GM13976 (cell line): ENCODE measurements around the gene SETD1B.

Experiments
- DNase-seq: peaks from one replicate; pipeline ENCODE4 v3.0.0; 2012; ENCODE audit warnings: low spot score
- CTCF ChIP-seq: IDR thresholded peaks from 2 replicates; pipeline ENCODE4 v1.5.1; 2012; ENCODE audit warnings: borderline replicate concordance, mild to moderate bottlenecking; ENCODE audit not compliant: insufficient read depth; ENCODE audit errors: extremely low read depth, missing control alignments, control extremely low read depth
- in situ Hi-C: fragments of 300-500 bp; cut with MboI; formaldehyde crosslinking; loops from one replicate; pipeline ENCODE4 v1.12.0; 2022; ENCODE audit warnings: low sequenced_read_pairs, mixed read lengths, inconsistent platforms; ENCODE audit not compliant: unreplicated experiment

The SETD1B gene

DNA sequence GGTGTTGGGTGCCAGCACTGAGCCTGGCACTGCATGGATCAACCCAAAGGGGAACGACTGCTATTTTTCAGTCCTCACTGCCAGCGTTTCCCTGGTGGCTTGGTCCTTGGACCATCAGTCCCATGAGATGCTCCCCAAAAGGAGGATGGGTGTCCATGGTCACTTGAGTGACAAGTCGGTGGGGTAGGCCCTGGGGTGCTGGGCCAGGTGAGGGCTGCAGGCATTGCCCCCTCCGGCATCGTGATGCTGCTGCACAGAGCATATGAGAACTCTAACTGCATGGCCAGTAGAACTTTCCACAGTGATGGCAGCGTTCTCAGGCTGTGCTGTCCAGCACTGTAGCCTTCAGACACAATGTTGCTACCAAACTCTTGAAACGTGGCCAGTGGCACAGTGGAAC is 16.2 kb downstream of the SETD1B start:
- in situ Hi-C loops = no loop called here
- DNase-seq = no peak
- TF ChIP-seq CTCF = no peak

DNA sequence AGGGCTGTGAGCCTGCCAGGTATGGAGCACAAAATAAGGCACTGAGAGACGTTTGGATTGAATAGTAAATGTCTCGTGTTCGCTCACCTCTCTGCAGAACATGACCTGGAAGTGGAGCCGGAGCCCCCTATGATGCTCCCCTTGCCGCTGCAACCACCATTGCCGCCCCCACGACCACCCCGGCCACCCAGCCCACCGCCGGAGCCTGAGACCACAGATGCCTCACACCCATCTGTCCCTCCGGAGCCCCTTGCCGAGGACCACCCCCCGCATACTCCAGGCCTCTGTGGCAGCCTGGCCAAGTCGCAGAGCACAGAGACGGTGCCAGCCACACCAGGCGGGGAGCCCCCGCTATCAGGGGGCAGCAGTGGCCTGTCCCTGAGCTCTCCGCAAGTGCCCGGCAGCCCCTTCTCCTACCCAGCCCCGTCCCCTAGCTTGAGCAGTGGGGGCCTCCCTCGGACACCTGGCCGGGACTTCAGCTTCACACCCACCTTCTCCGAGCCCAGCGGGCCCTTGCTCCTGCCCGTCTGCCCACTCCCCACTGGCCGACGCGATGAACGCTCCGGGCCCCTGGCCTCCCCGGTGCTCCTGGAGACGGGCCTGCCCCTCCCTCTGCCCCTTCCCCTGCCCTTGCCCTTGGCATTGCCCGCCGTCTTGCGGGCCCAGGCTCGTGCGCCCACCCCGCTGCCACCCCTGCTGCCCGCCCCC is 18.7 kb downstream of the SETD1B start:
- DNase-seq = no peak
- no peak for TF ChIP-seq CTCF
- in situ Hi-C loops = no loop called here

DNA sequence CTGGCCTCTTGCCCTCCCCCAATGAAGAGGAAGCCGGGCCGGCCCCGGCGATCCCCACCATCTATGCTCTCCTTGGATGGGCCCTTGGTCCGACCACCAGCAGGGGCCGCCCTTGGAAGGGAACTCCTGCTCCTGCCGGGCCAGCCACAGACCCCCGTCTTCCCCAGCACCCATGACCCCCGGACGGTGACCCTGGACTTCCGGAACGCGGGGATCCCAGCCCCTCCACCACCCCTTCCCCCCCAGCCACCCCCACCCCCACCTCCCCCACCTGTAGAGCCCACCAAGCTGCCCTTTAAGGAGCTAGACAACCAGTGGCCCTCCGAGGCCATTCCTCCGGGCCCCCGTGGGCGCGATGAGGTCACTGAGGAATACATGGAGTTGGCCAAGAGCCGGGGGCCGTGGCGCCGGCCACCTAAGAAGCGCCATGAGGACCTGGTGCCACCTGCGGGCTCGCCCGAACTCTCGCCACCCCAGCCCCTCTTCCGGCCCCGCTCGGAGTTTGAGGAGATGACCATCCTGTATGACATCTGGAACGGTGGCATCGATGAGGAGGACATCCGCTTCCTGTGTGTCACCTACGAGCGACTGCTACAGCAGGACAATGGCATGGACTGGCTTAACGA is 19.4 kb downstream of the SETD1B start:
- in situ Hi-C loops = no loop called here
- TF ChIP-seq CTCF = no peak
- no peak for DNase-seq

DNA sequence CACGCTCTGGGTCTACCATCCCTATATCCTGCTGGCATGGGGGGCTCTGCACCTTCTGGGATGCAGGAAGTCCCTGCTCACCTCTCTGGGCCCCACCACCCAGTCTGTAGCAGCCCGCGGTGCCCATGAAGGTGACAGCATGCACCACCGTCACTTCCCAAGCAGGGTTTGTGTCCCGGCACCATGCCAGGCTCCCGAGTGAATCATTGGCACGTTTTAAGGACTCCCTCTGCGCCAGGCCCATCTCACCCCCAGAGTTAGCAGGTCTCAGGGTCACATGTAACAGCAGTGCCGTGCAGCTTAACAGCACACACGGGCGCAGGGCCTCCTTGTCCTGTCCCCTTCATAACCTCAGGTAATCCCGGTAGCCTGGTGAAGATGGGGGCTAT is 19.9 kb downstream of the SETD1B start:
- in situ Hi-C loops = no loop called here
- DNase-seq = no peak
- no peak for TF ChIP-seq CTCF

DNA sequence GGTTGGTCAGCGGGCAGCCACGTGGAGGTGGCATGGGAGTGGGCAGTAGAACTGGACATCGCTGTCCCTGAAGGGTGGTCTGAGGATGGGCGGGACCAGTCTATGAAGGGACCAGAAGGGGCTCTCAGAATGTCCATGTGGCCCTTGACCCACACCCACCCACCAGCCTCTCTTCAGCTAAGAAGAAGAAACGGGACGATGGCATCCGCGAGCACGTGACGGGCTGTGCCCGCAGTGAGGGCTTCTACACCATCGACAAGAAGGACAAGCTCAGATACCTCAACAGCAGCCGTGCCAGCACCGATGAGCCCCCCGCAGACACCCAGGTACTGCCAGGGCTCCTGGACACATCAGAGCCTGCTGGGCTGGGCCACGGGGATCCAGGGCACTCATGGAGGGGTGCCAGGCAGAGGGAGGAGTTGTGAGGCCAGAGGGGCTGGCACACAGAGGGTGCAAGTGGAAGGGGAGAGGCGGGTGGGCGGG is 21.3 kb downstream of the SETD1B start:
- DNase-seq = no peak
- TF ChIP-seq CTCF = no peak
- in situ Hi-C loops = no loop called here

DNA sequence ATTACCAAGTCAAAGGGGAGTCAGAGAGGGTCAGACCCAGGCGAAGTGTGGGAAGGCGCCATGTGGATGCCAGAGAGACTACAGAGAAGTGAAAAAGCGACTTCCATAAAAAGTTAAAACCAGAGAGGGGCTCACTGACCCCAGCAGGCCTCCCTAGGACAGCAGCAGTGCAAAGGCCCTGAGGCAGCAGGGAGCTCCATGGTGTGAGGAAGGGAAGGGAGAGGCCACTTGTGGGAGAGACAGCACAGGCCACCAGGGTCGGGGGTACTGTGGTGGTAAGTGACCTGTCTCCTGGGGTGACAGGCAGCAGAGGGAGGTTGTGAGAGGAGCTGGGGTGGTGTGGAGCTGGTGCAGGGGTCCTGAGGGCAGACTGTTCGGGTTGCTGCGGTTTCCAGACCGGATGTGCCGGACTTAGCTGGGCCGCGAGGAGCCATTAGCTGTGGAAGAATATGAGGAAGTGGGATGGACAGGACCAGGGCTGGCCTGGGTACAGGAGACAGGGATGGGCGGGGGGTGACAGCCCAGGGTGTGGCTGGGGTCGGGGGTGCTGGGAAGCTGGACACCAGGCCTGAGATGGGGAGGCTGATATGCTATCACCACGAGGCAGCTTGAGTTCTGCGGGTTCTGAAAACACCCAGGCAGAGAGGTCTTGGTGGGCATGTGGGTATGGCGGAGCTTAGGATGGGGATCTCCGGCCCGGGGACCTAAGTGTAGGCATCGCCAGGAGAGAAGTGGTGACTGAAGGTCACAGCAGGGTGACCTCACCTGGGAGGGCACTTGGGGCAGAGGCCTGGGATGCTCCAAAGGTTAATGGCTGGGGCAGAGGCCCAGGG is 22.7 kb downstream of the SETD1B start:
- no peak for TF ChIP-seq CTCF
- in situ Hi-C loops = no loop called here
- no peak for DNase-seq
